ENCODE measurements around the gene UMODL1. TPM values are rescaled to one million over a fixed set of nuclear protein-coding genes. Genes with fewer than 3 reads are reported as not detected.

The UMODL1 gene
- total RNA-seq, 3 donors from 2014 or later (not counting 1 experiment from before 2014, with no cell fraction given): 0.14 to 0.28 TPM; not detected in 1

- no peaks in the 10 kb centered on the region for H3K9me3 Mint-ChIP-seq
- no peak for TF ChIP-seq CTCF (IDR thresholded peaks at IDR 0.05)
- Histone ChIP-seq H3K4me1 (ENCODE audit: control insufficient read depth, insufficient read depth, low read length) (peaks cover 22% of the 10 kb centered on the region), H3K27ac (ENCODE audit: low read length) (no peak overlapping the region), H3K27me3 (ENCODE audit: control insufficient read depth, insufficient read depth, low read length) (no peaks in the 10 kb centered on the region), H3K36me3 (ENCODE audit: control insufficient read depth, insufficient read depth, low read length) (no peaks in the 10 kb centered on the region), H3K9me3 (ENCODE audit: control insufficient read depth, insufficient read depth, low read length) (no peaks in the 10 kb centered on the region), H3K4me3 (ENCODE audit: low read length) (no peak overlapping the region)
- H3K27ac Mint-ChIP-seq: no peak overlapping the region
- H3K4me1 Mint-ChIP-seq: peaks cover 25 to 27% of the 10 kb centered on the region in 2 donors
- no peak overlapping the region for H3K4me3 Mint-ChIP-seq
- no peak for ATAC-seq
- no peak for DNase-seq
- H3K27me3 Mint-ChIP-seq (ENCODE audit: low read depth in 2 of 2): peaks cover 0 to 7% of the 10 kb centered on the region in 2 donors
- H3K36me3 Mint-ChIP-seq: no peaks in the 10 kb centered on the region
- intact Hi-C loops (cut with micrococcal nuclease): loop anchor here (5.0 kb wide), 2 partner anchors 40 to 85 kb away; no protein-coding TSS in a partner anchor
Observed at GRCh38 chr21:42151948-42152220, 80.8 kb downstream of the UMODL1 start.

- Mint-ChIP-seq H3K27ac (no peak overlapping the region), H3K4me1 (peaks cover 25 to 27% of the 10 kb centered on the region in 2 donors), H3K4me3 (no peak overlapping the region), H3K9me3 (no peaks in the 10 kb centered on the region), H3K27me3 (ENCODE audit: low read depth in 2 of 2) (peaks cover 0 to 7% of the 10 kb centered on the region in 2 donors), H3K36me3 (no peaks in the 10 kb centered on the region)
- WGBS (ENCODE audit: insufficient coverage): 93% methylated on average over 15 of the region's 15 CpGs
- no peak for TF ChIP-seq CTCF (IDR thresholded peaks at IDR 0.05)
- ATAC-seq: no peak
- Histone ChIP-seq H3K27ac (ENCODE audit: low read length) (no peak overlapping the region), H3K36me3 (ENCODE audit: control insufficient read depth, insufficient read depth, low read length) (no peaks in the 10 kb centered on the region), H3K4me3 (ENCODE audit: low read length) (no peak overlapping the region), H3K27me3 (ENCODE audit: control insufficient read depth, insufficient read depth, low read length) (no peaks in the 10 kb centered on the region), H3K4me1 (ENCODE audit: control insufficient read depth, insufficient read depth, low read length) (peaks cover 22% of the 10 kb centered on the region), H3K9me3 (ENCODE audit: control insufficient read depth, insufficient read depth, low read length) (no peaks in the 10 kb centered on the region)
- peak in 1 of 2 donors; percentile 14 for DNase-seq
- intact Hi-C loops (cut with micrococcal nuclease): loop anchor here (1.0 to 5.0 kb wide), 3 partner anchors 9 to 84 kb away; no protein-coding TSS in a partner anchor
Observed at GRCh38 chr21:42153046-42153686, 82.0 kb downstream of the UMODL1 start.

GRCh38 chr21:42153746-42154145, 82.6 kb downstream of the UMODL1 start:
- H3K4me3 ChIP-seq (ENCODE audit: low read length): no peak overlapping the region
- peaks cover 25 to 27% of the 10 kb centered on the region in 2 donors for H3K4me1 Mint-ChIP-seq
- H3K36me3 Mint-ChIP-seq: no peaks in the 10 kb centered on the region
- TF ChIP-seq CTCF (IDR thresholded peaks at IDR 0.05): no peak
- no peaks in the 10 kb centered on the region for H3K9me3 ChIP-seq (ENCODE audit: control insufficient read depth, insufficient read depth, low read length)
- intact Hi-C loops (cut with micrococcal nuclease): loop anchor here (1.0 to 5.0 kb wide), 3 partner anchors 9 to 84 kb away; no protein-coding TSS in a partner anchor
- H3K4me1 ChIP-seq (ENCODE audit: control insufficient read depth, insufficient read depth, low read length): peaks cover 22% of the 10 kb centered on the region
- H3K36me3 ChIP-seq (ENCODE audit: control insufficient read depth, insufficient read depth, low read length): no peaks in the 10 kb centered on the region
- peak in 1 of 2 donors; percentile 14 for DNase-seq
- H3K27me3 ChIP-seq (ENCODE audit: control insufficient read depth, insufficient read depth, low read length): no peaks in the 10 kb centered on the region
- H3K27ac Mint-ChIP-seq: peak overlapping the region in 1 of 2 donors; percentile 35
- no peaks in the 10 kb centered on the region for H3K9me3 Mint-ChIP-seq
- peaks cover 0 to 7% of the 10 kb centered on the region in 2 donors for H3K27me3 Mint-ChIP-seq (ENCODE audit: low read depth in 2 of 2)
- ATAC-seq: no peak
- no peak overlapping the region for H3K27ac ChIP-seq (ENCODE audit: low read length)
- no peak overlapping the region for H3K4me3 Mint-ChIP-seq
- WGBS (ENCODE audit: insufficient coverage): 89% methylated on average over 11 of the region's 13 CpGs
